Hepatocyte (in vitro differentiated cells): Measurements from ENCODE around the gene MIER2. TPM values are rescaled to one million over a fixed set of nuclear protein-coding genes. Genes with fewer than 3 reads are reported as not detected.

Experiments used
- DNase-seq: peaks from one replicate; pipeline ENCODE4 v3.0.0-alpha.2; 2016; ENCODE audit warnings: low spot score
- H2AFZ ChIP-seq: fragments of 200-600 bp; sonication (generic); 2 replicates; pipeline ENCODE4 v1.6.0; 2016; ENCODE audit warnings: antibody characterized with exemption, mild to moderate bottlenecking
- H3K27ac ChIP-seq: fragments of 200-600 bp; sonication (generic); 2 replicates; pipeline ENCODE4 v1.5.1; 2016; ENCODE audit warnings: mild to moderate bottlenecking
- H3K27me3 ChIP-seq: fragments of 200-600 bp; sonication (generic); 2 replicates; pipeline ENCODE4 v1.6.1; 2016
- H3K36me3 ChIP-seq: fragments of 200-600 bp; sonication (generic); replicated peaks from 2 replicates; pipeline ENCODE4 v1.5.1; 2016; ENCODE audit warnings: low read depth; ENCODE audit not compliant: insufficient read depth
- H3K4me1 ChIP-seq: fragments of 200-600 bp; sonication (generic); 2 replicates; pipeline ENCODE4 v1.5.1; 2016; ENCODE audit warnings: mild to moderate bottlenecking, moderate library complexity; ENCODE audit not compliant: insufficient read depth
- H3K4me2 ChIP-seq: fragments of 200-600 bp; sonication (generic); 2 replicates; pipeline ENCODE4 v1.6.0; 2016
- H3K4me3 ChIP-seq: fragments of 200-600 bp; sonication (generic); 2 replicates; pipeline ENCODE4 v1.5.1; 2016; ENCODE audit warnings: mild to moderate bottlenecking
- H3K79me2 ChIP-seq: fragments of 200-600 bp; sonication (generic); 2 replicates; pipeline ENCODE4 v1.6.0; 2017; ENCODE audit warnings: mild to moderate bottlenecking
- H3K9me2 ChIP-seq: fragments of 200-600 bp; sonication (generic); replicated peaks from 2 replicates; pipeline ENCODE4 v1.6.0; 2017; ENCODE audit warnings: mild to moderate bottlenecking; ENCODE audit not compliant: insufficient read depth
- H3K9me3 ChIP-seq: fragments of 200-600 bp; sonication (generic); 2 replicates; pipeline ENCODE4 v1.5.1; 2016; ENCODE audit warnings: low read depth, mild to moderate bottlenecking
- H4K20me1 ChIP-seq: fragments of 200-600 bp; sonication (generic); 2 replicates; pipeline ENCODE4 v1.6.0; 2016; ENCODE audit warnings: mild to moderate bottlenecking; ENCODE audit not compliant: insufficient read depth, poor library complexity, severe bottlenecking
- EZH2 ChIP-seq: fragments of 200-600 bp; sonication (generic); IDR thresholded peaks from 2 replicates; pipeline ENCODE4 v1.6.1; 2016; ENCODE audit warnings: antibody characterized with exemption, mild to moderate bottlenecking, borderline replicate concordance
- EZH2phosphoT487 ChIP-seq: fragments of 200-600 bp; sonication (generic); IDR thresholded peaks from one replicate; pipeline ENCODE4 v1.6.1; 2018; ENCODE audit warnings: antibody characterized with exemption, mild to moderate bottlenecking, low read depth, moderate library complexity; ENCODE audit not compliant: unreplicated experiment, severe bottlenecking
- WGBS: methylation state at CpG from one replicate; pipeline ENCODE4 v1.1.6; 2016; ENCODE audit warnings: low lambda C conversion rate; ENCODE audit errors: missing lambda C conversion rate; 5-methylcytosine and 5-hydroxymethylcytosine counted together
- polyA plus RNA-seq: library from polyadenylated mRNA; unstranded; fragments of >200 nt; fragmentation: Nextera tagmentation; extraction: Ambion mirVana; gene quantifications from 2 replicates; pipeline ENCODE4 v1.2.1, GENCODE V29; 2016
- total RNA-seq: library from RNA; depleted of rRNA; stranded (reverse); fragments of >200 nt; gene quantifications from 2 replicates; pipeline ENCODE4 v1.2.3, GENCODE V29; 2014
- TF ChIP-seq, protein P1 (sequence below): fragments of 200-600 bp; sonication (generic); IDR thresholded peaks from 2 replicates; pipeline ENCODE4 v1.5.1; 2016; ENCODE audit warnings: antibody characterized with exemption, mild to moderate bottlenecking; ENCODE audit not compliant: poor library complexity

Gene MIER2
- total and polyA plus RNA-seq, 2 experiments from 2014 or later = 8.4 to 47.3 TPM

DNA sequence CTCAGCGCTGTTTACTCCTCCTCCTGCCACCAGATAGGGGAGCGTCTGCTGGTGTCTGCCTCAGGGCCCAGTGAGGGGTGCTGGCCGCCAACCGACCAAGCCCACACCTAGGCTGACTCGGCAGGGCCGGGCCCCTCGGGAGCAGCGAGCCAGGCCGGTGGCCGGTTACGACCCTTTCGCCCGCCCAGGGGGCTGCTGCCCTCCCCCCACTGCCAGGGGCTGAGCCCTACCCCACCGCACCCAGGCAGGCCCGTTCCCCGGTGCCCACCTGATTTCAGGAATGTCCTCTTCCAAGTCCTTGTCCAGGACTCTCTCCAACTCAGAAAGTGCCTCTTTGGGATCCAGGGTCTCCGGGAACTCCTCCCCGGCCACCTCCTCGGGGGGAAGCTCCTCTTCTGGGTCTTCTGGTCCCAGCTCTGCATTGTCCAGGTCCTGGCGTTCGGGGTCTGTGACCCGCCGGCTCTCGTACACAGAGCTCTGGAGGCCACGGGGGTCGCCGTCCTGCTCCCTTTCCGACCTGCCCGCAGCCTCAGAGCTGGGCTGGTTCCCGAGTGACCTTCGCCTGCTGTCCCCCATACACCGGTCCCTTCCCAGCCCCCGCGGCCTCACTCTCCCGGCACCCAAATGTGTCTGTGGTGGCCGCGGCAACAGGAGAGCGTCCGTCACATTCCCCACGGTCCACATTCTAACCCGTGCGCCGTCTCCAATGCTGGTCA is 31.0 kb upstream of the MIER2 start:
- no peaks in the 10 kb centered on the region for H3K4me1 ChIP-seq
- no peaks in the 10 kb centered on the region for H3K9me3 ChIP-seq
- H3K79me2 ChIP-seq = no peaks in the 10 kb centered on the region
- H3K4me2 ChIP-seq = no peak overlapping the region
- no peaks in the 10 kb centered on the region for H3K36me3 ChIP-seq
- H3K9me2 ChIP-seq = no peaks in the 10 kb centered on the region
- DNase-seq = no peak
- no peak overlapping the region for H2AFZ ChIP-seq
- 86% methylated on average over 33 of the region's 43 CpGs for WGBS
- no peaks in the 10 kb centered on the region for H4K20me1 ChIP-seq
- H3K4me3 ChIP-seq = no peak overlapping the region
- no peak for TF ChIP-seq EZH2
- TF ChIP-seq, protein P1, sequence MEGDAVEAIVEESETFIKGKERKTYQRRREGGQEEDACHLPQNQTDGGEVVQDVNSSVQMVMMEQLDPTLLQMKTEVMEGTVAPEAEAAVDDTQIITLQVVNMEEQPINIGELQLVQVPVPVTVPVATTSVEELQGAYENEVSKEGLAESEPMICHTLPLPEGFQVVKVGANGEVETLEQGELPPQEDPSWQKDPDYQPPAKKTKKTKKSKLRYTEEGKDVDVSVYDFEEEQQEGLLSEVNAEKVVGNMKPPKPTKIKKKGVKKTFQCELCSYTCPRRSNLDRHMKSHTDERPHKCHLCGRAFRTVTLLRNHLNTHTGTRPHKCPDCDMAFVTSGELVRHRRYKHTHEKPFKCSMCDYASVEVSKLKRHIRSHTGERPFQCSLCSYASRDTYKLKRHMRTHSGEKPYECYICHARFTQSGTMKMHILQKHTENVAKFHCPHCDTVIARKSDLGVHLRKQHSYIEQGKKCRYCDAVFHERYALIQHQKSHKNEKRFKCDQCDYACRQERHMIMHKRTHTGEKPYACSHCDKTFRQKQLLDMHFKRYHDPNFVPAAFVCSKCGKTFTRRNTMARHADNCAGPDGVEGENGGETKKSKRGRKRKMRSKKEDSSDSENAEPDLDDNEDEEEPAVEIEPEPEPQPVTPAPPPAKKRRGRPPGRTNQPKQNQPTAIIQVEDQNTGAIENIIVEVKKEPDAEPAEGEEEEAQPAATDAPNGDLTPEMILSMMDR = no peak
- no peak for TF ChIP-seq EZH2phosphoT487
- H3K27me3 ChIP-seq = peaks cover 4% of the 10 kb centered on the region
- H3K27ac ChIP-seq = no peak overlapping the region

DNA sequence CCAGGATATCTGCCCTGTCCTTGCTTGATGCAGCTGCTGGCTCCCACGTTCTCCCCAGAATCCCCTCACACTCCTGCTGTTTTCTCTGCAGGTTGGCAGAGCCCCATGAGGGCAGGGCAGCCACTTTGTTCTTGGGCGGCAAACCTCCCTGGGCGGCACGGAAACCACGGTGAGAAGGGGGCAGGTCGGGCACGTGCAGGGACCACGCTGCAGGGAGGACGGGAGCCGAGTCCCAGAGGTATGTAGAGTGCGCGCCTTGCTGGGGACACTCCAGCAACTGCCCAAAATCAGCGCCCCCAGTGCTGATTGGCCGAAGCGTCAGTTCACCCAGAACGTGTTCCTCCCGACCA is 30.3 kb upstream of the MIER2 start:
- Histone ChIP-seq H4K20me1 (no peaks in the 10 kb centered on the region), H2AFZ (no peak overlapping the region), H3K36me3 (no peaks in the 10 kb centered on the region), H3K4me3 (no peak overlapping the region), H3K27ac (no peak overlapping the region), H3K27me3 (peaks cover 4% of the 10 kb centered on the region), H3K9me3 (no peaks in the 10 kb centered on the region), H3K4me1 (no peaks in the 10 kb centered on the region), H3K9me2 (no peaks in the 10 kb centered on the region), H3K79me2 (no peaks in the 10 kb centered on the region), H3K4me2 (no peak overlapping the region)
- TF ChIP-seq EZH2 = no peak
- TF ChIP-seq, protein P1 = no peak
- TF ChIP-seq EZH2phosphoT487 = no peak
- WGBS = 89% methylated on average over 17 of the region's 17 CpGs
- DNase-seq = no peak

DNA sequence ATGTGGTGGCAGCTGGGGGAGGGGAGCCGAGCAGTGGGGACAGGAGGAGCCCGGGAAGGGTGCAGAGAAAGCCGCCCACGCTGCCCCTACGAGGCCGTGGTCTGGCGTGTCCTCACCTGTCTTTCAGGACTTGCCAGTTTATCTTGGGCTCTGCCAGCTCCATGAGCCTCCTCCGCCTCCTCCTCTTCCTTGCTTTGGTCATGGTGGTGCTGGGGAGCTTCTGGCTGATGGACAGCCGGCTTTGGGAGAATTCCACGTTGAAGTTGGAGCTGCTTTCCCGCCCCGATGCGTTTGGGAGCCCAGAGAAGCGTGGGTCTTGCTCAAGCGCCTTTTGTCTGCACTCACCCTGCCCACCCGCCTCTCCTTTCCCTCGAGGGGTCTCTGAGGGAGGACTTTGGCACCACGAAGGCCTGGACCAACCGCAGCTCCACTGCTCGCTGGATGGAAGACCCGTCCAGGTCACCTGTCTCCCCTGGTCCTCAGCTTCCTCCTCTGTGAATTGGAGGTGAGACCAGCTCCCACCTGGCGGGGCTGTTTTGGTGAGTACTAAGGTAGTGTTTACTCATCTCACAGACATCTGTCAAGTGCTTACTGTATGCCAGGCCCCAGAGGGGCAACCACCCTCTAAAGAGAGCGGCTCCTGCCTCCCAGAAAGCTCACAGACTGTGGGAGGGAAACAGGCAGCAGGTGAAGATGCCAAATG is 29.7 kb upstream of the MIER2 start:
- no peak overlapping the region for H3K27ac ChIP-seq
- WGBS = 82% methylated on average over 23 of the region's 23 CpGs
- H3K79me2 ChIP-seq = no peaks in the 10 kb centered on the region
- H3K4me1 ChIP-seq = no peaks in the 10 kb centered on the region
- H3K9me3 ChIP-seq = no peaks in the 10 kb centered on the region
- no peak overlapping the region for H3K4me2 ChIP-seq
- no peak for DNase-seq
- no peak overlapping the region for H2AFZ ChIP-seq
- no peak overlapping the region for H3K4me3 ChIP-seq
- H3K9me2 ChIP-seq = no peaks in the 10 kb centered on the region
- H3K27me3 ChIP-seq = peaks cover 4% of the 10 kb centered on the region
- no peaks in the 10 kb centered on the region for H4K20me1 ChIP-seq
- no peak for TF ChIP-seq EZH2
- no peak for TF ChIP-seq EZH2phosphoT487
- TF ChIP-seq, protein P1 = no peak
- no peaks in the 10 kb centered on the region for H3K36me3 ChIP-seq
